ENCODE measurements around the gene SLC19A3.
"Not testable (repeated sequence)": the region's sequence is repeated elsewhere in the genome, so short reads cannot be mapped to it uniquely, and the experiment has no call there.

Gene SLC19A3

GRCh38 chr2:227717687-227718567, at the start of gene SLC19A3:
SLC19A3 (minus strand) TSS chr2:227718028; CDS start chr2:227702318, 15,710 bp downstream.
- peak; percentile 26 for DNase-seq (ENCODE audit: low spot score)

- peak; percentile 61 for DNase-seq (ENCODE audit: low spot score)
Observed at GRCh38 chr2:227766373-227766883, 48.6 kb upstream of the SLC19A3 start.

DNA sequence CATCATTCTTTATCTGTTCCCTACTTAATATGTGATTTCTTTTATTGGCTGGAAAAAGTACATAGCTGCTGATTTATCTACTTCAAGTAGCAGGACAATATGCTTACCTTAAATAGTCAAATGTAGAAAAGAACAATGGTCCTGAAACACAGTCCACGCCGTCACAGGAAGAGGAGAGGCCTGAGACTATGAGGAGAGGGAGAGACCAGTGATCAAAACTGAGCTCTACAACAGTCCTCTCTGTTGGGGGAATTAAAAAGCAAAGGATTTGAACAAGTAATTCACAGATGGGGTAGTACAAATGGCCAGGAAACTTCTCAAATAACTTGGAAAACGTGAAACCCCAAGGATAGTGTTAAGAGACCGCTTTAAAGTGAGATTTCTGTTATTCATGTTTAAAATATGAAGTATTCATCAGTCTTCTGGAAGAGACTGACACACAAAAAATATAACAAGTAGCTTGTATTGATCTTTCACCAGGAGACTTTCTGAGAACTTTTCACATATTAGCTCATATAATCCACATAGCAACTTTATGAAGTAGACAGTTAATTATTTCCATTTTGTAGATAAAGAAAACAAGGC, 48.1 kb upstream of the SLC19A3 start:
- DNase-seq (ENCODE audit: low spot score) = no peak

DNA sequence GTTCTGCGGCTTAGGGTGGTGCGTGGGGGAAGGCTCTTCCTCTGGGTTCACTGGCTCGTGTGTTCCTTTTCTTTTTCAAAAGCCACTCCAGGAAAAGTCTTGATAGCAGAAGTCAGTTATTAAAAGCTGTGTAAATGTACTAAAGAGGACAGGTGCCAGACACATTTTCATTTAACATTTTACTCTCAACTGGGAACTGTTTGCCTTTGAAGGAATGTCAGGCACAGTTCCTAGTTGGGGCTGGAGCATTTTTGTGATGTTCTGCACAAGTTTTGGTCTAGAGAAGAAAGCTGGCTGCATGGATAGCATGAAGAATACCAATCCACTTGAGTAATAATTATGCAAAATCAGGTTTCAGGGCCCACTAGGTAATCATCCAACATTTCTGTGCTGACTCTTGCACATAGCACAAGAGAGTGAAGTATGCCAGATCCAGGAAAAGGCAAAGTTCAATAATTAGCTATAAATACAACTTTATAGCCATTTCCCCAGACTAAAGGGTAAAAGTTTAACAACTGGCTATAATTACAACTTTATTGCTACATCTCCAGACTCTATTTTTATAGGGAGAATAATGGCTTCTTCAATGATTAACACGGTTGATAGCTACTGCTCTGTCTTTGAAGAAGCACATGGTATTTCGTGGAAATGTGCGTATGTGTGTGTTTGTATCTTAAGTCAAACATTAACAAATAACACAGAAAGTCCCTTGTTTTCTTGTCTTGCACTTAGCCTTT, 44.1 kb upstream of the SLC19A3 start:
- DNase-seq (ENCODE audit: low spot score) = no peak

GRCh38 chr2:227759411-227760118, 41.7 kb upstream of the SLC19A3 start:
- no peak for DNase-seq (ENCODE audit: low spot score)

DNA sequence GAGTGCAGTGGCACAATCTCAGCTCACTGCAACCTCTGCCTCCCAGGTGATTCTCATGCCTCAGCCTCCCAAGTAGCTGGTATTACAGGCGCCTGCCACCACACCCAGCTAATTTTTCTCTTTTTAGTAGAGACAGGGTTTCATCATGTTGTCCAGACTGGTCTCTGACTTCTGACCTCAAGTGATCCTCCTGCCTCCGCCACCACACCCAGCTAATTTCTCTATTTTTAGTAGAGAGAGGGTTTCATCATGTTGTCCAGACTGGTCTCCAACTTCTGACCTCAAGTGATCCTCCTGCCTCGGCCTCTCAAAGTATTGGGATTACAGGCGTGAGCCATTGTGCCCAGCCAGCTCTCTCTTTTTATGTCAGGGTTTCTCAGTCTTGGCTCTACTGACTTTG, 38.4 kb upstream of the SLC19A3 start:
- DNase-seq (ENCODE audit: low spot score) = not testable (repeated sequence)

DNA sequence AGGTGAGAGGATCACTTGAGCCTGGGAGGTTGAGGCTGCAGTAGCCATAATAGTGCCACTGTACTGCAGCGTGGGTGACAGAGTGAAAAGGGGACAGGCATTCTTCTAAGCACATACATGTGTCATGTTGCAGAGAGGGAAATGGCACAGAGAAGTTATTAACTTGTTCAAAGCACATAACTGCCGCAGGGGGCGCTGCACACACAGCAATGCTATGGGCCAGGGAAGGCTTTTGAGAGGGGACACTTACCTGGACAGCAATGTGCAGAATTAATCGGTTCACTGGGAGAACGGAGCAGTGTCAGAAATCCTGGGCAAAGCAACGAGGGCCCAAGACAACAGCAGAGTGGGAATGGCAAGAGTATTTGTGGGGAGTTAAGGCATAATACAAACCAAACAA, 30.3 kb upstream of the SLC19A3 start:
- no peak for DNase-seq (ENCODE audit: low spot score)

GRCh38 chr2:227745594-227745993, 27.8 kb upstream of the SLC19A3 start, which contains the start of gene SCYGR8:
SCYGR8 (plus strand) TSS chr2:227745894; CDS start chr2:227745894, 0 bp downstream.
- DNase-seq (ENCODE audit: low spot score) = no peak

DNA sequence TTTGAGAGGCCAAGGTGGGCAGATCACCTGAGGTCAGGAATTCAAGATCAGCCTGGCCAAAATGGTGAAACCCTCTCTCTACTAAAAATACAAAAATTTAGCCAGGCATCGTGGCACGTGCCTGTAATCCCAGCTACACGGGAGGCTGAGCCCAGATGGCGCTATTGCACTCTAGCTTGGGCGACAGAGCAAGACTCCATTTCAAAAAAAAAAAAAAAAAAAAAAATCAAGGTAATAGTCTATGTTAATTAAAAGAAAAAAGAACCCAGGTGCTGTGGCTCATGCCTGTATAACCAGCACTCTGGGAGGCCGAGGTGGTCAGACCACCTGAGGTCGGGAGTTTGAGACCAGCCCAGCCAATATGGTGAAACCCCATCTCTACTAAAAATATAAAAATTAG, 22.9 kb upstream of the SLC19A3 start:
- not testable (repeated sequence) for DNase-seq (ENCODE audit: low spot score)

DNA sequence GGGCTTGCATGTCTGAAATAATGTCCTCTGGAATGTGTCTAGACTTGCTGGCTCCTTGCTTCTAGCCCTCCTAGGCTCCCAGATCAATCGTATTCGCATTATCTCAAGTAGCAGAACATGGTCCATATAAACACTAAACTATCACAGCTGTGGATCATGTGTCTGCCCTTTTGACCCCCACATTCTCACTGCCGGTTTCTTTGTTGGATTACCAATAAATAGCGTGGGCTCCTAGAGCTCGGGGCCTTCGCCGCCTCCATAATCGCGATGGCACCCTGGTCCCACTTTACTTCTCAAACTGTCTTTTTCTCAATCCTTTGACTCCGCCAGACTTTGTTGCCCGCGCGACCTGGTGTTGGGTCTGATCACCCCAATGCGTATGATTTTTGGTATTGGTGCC, 21.5 kb upstream of the SLC19A3 start:
- DNase-seq (ENCODE audit: low spot score) = no peak

DNA sequence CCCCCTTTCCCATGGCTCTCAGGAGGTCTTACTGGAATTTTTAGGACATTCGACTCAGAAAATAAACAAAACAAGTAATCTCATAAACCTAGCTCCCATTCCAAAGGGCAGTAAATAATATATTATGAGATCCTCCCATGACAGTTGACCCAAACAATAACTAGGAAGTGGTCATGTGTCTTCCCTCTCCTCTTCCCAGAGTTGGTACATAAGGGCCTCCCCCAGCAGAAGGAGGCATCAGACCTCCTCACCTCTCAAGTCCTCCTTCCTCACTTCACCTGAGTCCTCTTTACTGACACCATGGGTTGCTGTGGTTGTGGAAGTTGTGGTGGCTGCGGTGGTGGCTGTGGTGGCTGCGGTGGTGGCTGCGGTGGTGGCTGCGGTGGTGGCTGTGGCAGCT, 10.2 kb upstream of the SLC19A3 start, which contains the start of gene SCYGR7:
Gene SCYGR7 (plus strand): TSS at position 301 of the 400 bp plus-strand sequence. CDS start 0 bp downstream, at position 301.
- DNase-seq (ENCODE audit: low spot score) = no peak

- no peak for DNase-seq (ENCODE audit: low spot score)
Observed at GRCh38 chr2:227724394-227725039, 6.7 kb upstream of the SLC19A3 start, which contains the start of gene SCYGR6. SCYGR6 (minus strand) TSS chr2:227724757; CDS start chr2:227724757, 0 bp downstream.

GRCh38 chr2:227722821-227723220, 5.0 kb upstream of the SLC19A3 start:
- not testable (repeated sequence) for DNase-seq (ENCODE audit: low spot score)

DNA sequence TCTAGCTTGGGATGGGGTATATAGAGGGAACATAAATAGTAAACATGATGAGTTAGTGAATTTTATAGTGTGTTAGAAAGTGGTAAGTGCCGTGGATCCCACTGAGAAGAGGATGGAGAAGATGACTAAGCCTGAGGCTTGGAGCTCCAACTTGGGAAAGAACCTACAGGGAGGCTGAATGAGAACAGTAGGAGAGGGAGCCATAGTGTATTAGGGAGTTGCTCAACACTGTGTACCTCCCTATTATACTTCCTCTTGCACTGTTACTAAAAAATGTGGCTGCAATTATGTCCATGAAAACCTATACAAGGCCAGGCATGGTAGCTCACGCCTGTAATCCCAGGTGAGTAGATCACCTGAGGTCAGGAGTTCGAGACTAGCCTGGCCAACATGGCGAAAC, 2.9 kb upstream of the SLC19A3 start:
- no peak for DNase-seq (ENCODE audit: low spot score)

DNA sequence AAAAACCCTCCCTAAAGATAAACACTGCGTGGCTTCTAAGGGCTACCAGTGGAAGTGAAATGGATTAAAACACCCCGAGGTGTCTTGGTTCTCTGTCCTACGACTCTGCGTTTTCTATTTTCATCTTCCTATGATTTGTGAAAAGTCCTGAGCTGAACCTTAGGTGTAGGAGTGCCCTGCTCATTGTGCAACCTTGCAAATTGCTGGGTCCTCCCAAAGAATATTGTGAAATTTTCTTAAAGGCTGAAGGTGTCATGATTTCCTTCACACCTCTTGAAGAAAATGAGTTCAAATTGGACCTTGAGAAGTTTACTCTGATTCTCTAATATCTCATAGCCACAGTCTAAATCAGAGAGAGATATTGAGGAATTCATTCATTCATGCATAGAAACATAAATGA, 1.8 kb upstream of the SLC19A3 start:
- DNase-seq (ENCODE audit: low spot score) = no peak

DNA sequence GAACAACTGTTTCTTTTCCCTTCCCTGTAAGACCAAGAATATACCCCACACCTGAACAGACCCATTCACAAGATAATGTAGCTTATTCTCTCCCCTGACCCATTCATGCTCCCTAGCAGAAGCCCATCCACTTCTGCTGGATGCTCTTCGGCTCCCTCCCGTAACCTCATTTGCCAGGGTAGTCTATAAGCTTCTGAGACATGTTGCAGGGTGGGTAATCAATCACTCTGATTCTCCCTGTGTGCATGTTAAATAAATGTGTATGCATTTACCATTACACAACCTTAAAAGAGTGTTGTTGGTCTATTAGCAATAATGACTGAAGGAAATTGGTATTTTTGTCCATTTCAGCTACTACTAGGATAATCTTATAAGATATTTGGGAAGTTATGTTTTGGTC, 1.3 kb downstream of the SLC19A3 start:
- DNase-seq (ENCODE audit: low spot score) = no peak

DNA sequence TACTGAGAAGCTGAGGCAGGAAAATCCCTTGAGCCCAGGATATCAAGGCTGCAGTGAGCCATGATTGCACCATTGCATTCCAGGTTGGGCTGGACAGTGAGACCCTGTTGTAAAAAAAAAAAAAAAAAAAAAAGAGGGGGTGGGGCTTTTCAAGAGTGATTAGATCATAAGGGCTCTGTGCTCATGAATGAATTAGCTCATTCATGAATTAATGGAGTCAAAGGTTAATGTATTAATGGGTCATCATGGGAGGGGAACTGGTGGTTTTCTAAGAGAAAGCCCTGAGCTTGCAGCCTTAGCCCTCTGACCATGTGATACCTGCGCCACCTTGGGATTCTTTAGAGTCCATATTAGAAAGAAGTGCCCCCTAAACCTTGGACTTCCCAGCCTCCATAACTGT, 4.5 kb downstream of the SLC19A3 start:
- no peak for DNase-seq (ENCODE audit: low spot score)

- no peak for DNase-seq (ENCODE audit: low spot score)
Observed at GRCh38 chr2:227710986-227711385, 6.8 kb downstream of the SLC19A3 start.

DNA sequence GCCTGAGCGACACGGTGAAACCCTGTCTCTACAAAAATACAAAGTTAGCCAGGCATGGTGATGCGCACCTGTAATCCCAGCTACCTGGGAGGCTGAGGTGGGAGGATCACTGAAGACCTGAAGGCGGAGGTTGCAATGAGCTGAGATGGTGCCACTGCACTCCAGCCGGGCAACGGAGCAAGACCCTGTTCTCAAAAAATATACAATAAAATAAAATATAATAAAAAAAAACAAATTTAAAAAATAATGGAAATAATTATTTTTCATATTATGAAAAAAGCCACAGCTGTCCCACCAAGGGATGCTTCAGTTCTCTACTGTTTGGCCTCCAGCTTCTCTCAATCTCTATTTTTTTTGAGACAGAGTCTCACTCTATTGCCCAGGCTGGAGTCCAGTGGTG, 10.4 kb downstream of the SLC19A3 start:
- no peak for DNase-seq (ENCODE audit: low spot score)

GRCh38 chr2:227706859-227707258, 11.0 kb downstream of the SLC19A3 start:
- DNase-seq (ENCODE audit: low spot score) = no peak

- DNase-seq (ENCODE audit: low spot score) = no peak
Observed at GRCh38 chr2:227703961-227704360, 13.9 kb downstream of the SLC19A3 start.
